ENCODE measurements around the gene STK39.

- TF ChIP-seq CTCF (IDR thresholded peaks at IDR 0.05) (no peak), POLR2A (IDR thresholded peaks at IDR 0.05) (no peak)
Measured at GRCh38 chr2:168234407-168235085, 12.8 kb downstream of the STK39 start.

Measured in heart left ventricle (tissue), 13 donors.